ENCODE data around the gene OLFML1. TPM values are rescaled to one million over a fixed set of nuclear protein-coding genes. Genes with fewer than 3 reads are reported as not detected.

OLFML1 gene
- total and polyA plus RNA-seq, 9 donors = 16.3 to 114 (median 38.8) TPM

GRCh38 chr11:7538031-7538430 lies 52.7 kb downstream of the OLFML1 start:
- Histone ChIP-seq H3K4me3 (no peak overlapping the region), H3K4me1 (ENCODE audit: insufficient read depth) (no peaks in the 10 kb centered on the region), H3K9me3 (no peaks in the 10 kb centered on the region), H3K36me3 (no peaks in the 10 kb centered on the region), H3K27me3 (no peaks in the 10 kb centered on the region), H3K27ac (no peak overlapping the region)
- intact Hi-C loops (cut with DNase I) = no loop called here
- 57 to 65% (median 64%) methylated on average over 8 of the region's 8 CpGs for WGBS, 3 donors
- no peak for DNase-seq
- no peak for TF ChIP-seq POLR2A (IDR thresholded peaks at IDR 0.05)
- no peak for TF ChIP-seq EP300 (IDR thresholded peaks at IDR 0.05)
- TF ChIP-seq CTCF (IDR thresholded peaks at IDR 0.05) = no peak

GRCh38 chr11:7538466-7539454 lies 53.5 kb downstream of the OLFML1 start:
- Histone ChIP-seq H3K27ac (no peak overlapping the region), H3K27me3 (no peaks in the 10 kb centered on the region), H3K4me1 (ENCODE audit: insufficient read depth) (no peaks in the 10 kb centered on the region), H3K9me3 (no peaks in the 10 kb centered on the region), H3K4me3 (no peak overlapping the region), H3K36me3 (no peaks in the 10 kb centered on the region)
- WGBS, 3 donors = 84 to 88% (median 86%) methylated on average over 12 of the region's 12 CpGs
- no peak for DNase-seq
- intact Hi-C loops (cut with DNase I) = no loop called here
- TF ChIP-seq CTCF (IDR thresholded peaks at IDR 0.05) = no peak
- TF ChIP-seq POLR2A (IDR thresholded peaks at IDR 0.05) = no peak
- TF ChIP-seq EP300 (IDR thresholded peaks at IDR 0.05) = no peak

GRCh38 chr11:7540830-7541555 lies 55.7 kb downstream of the OLFML1 start:
- no peak for DNase-seq
- Histone ChIP-seq H3K4me3 (no peak overlapping the region), H3K27ac (no peak overlapping the region), H3K36me3 (no peaks in the 10 kb centered on the region), H3K27me3 (no peaks in the 10 kb centered on the region), H3K4me1 (ENCODE audit: insufficient read depth) (no peaks in the 10 kb centered on the region), H3K9me3 (no peaks in the 10 kb centered on the region)
- intact Hi-C loops (cut with DNase I) = no loop called here
- WGBS, 3 donors = 85 to 93% (median 88%) methylated on average over 8 of the region's 8 CpGs
- TF ChIP-seq POLR2A (IDR thresholded peaks at IDR 0.05) = no peak
- TF ChIP-seq EP300 (IDR thresholded peaks at IDR 0.05) = no peak
- TF ChIP-seq CTCF (IDR thresholded peaks at IDR 0.05) = no peak

GRCh38 chr11:7543302-7543701 lies 58.0 kb downstream of the OLFML1 start:
- no peaks in the 10 kb centered on the region for H3K4me1 ChIP-seq (ENCODE audit: insufficient read depth)
- no peak overlapping the region for H3K4me3 ChIP-seq
- 81 to 89% (median 82%) methylated on average over 1 of the region's 1 CpG for WGBS, 3 donors
- DNase-seq = no peak
- no peak overlapping the region for H3K27ac ChIP-seq
- intact Hi-C loops (cut with DNase I) = no loop called here
- no peaks in the 10 kb centered on the region for H3K9me3 ChIP-seq
- no peaks in the 10 kb centered on the region for H3K36me3 ChIP-seq
- no peak for TF ChIP-seq CTCF (IDR thresholded peaks at IDR 0.05)
- no peak for TF ChIP-seq EP300 (IDR thresholded peaks at IDR 0.05)
- TF ChIP-seq POLR2A (IDR thresholded peaks at IDR 0.05) = no peak
- no peaks in the 10 kb centered on the region for H3K27me3 ChIP-seq
